ENCODE measurements around the gene CALR.

DNA sequence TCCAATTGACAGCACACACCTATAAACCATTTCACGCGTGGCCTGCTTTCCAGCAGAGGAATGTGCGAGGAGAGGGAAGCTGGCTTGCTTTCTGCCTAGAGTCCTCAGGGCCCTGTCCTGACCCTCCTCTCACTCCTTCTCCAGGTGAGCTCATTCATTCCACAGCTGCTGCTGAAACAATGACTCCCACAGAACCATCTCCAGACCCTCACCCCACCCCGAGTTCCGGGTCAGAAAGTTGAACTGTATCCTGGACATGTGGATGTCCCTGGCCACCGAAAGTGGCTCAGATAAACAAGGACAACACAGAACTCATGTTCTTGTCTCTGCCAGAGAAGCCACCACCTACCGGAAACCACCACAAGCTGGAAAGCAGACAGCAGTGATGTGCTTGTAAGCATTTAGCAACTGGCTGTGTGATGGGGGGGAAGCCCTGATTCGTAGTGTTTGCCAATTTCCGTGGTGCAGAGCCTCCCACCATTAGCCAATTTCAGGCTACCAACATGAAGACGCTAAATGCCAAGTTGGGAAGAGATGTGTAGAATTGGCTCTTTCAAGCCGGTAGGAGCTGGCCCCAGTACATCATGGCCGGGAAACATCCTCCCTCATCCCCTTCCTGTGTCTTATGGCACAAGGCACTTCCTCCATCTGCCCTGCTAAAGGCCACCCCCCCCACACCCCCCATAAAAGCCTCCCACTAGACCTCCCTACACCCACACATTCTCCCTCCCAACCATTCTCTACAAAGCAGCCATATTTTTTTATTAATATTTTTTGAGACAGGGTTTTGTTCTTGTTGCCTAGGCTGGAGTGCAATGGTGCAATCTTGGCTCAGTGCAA is 24.3 kb upstream of the CALR start:
- TF ChIP-seq, protein P1, sequence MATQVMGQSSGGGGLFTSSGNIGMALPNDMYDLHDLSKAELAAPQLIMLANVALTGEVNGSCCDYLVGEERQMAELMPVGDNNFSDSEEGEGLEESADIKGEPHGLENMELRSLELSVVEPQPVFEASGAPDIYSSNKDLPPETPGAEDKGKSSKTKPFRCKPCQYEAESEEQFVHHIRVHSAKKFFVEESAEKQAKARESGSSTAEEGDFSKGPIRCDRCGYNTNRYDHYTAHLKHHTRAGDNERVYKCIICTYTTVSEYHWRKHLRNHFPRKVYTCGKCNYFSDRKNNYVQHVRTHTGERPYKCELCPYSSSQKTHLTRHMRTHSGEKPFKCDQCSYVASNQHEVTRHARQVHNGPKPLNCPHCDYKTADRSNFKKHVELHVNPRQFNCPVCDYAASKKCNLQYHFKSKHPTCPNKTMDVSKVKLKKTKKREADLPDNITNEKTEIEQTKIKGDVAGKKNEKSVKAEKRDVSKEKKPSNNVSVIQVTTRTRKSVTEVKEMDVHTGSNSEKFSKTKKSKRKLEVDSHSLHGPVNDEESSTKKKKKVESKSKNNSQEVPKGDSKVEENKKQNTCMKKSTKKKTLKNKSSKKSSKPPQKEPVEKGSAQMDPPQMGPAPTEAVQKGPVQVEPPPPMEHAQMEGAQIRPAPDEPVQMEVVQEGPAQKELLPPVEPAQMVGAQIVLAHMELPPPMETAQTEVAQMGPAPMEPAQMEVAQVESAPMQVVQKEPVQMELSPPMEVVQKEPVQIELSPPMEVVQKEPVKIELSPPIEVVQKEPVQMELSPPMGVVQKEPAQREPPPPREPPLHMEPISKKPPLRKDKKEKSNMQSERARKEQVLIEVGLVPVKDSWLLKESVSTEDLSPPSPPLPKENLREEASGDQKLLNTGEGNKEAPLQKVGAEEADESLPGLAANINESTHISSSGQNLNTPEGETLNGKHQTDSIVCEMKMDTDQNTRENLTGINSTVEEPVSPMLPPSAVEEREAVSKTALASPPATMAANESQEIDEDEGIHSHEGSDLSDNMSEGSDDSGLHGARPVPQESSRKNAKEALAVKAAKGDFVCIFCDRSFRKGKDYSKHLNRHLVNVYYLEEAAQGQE (IDR thresholded peaks at IDR 0.05; ENCODE audit: insufficient read depth in 1 of 2, low read depth in 2 of 2, low read length in 2 of 2): no peak
- TF ChIP-seq POLR2AphosphoS5 (IDR thresholded peaks at IDR 0.05; ENCODE audit: low read depth, low read length) (no peak), TAF1 (IDR thresholded peaks at IDR 0.05; ENCODE audit: borderline replicate concordance, insufficient read depth, low read length) (no peak)

All from PFSK-1 (cell line).